ENCODE data around the gene SPNS1.
"Not testable (repeated sequence)": the region's sequence is repeated elsewhere in the genome, so short reads cannot be mapped to it uniquely, and the experiment has no call there.

Gene SPNS1

DNA sequence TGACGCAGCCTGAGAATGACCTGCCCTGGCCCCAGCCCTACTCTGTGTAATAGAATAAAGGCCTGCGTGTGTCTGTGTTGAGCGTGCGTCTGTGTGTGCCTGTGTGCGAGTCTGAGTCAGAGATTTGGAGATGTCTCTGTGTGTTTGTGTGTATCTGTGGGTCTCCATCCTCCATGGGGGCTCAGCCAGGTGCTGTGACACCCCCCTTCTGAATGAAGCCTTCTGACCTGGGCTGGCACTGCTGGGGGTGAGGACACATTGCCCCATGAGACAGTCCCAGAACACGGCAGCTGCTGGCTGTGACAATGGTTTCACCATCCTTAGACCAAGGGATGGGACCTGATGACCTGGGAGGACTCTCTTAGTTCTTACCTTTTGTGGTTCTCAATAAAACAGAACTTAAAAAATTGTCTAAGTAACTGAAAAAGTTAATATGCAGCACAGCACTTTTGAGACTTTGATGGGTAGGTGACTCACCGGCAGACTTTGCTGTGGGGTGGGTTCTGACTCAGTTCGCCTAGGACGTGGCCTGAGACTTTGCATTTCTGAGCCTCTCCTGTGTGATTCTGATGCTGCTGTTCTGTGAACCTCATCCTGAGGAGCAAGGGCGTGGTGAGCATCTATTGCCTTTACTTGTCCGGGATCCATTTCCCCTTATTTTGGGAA lies 15.9 kb downstream of the SPNS1 start:
- no peak for DNase-seq (ENCODE audit: low read depth)

DNA sequence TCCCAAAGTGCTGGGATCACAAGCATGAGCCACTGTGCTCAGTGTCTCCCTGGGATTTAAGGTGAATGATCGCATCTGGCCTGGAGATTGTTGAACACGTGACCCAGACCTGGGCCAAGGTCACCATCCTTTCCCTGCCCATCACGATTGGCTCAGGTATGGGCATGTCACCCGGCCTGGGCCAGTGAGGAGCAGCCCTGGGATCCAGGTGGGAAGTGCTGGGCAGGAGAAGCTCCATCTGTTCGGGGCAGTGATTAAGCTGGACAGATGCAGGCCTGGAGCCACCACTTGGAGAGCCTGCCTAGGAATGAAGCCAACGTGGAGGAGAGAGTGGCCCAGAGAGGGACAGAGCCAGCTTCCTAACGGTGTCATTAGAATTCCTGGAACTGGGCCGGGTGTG lies 17.1 kb downstream of the SPNS1 start:
- no peak for DNase-seq (ENCODE audit: low read depth)

DNA sequence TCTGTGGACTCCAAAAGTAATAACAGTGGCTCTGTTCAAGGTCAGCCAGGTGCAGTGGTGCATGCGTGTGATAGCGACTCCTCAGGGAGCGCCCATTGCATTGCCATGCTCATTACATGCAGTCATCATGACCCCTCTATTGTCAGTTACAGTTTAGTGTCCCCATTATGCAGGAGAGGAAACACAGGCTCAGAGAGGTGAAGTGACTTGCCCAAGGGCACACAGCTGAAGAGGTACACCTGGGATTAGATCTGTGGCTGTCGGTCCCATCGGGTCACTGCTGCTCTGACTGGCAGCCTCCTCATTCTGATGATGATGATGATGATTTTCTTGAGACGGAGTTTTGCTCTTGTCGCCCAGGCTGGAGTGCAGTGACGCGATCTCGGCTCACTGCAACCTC lies 17.9 kb downstream of the SPNS1 start:
- no peak for DNase-seq (ENCODE audit: low read depth)

DNA sequence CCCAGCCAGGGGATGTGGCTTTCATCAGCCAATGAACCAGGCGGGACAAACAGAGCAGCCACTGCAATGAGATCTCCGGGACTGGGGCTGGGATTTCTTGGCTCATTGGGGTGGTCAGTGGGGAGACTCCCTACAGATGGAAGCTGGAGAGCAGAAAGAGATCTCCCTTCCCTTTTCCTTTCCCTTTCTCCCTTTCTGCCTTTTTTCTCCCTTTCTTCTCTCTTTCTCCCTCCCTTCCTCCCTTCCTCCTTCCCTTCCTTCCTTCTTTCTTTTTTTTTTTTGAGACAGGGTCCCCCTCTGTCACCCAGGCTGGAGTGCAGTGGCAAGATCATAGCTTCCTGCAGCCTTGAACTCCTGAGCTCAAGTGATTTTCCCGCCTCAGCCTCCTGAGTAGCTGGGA lies 24.3 kb downstream of the SPNS1 start:
- no peak for DNase-seq (ENCODE audit: low read depth)

DNA sequence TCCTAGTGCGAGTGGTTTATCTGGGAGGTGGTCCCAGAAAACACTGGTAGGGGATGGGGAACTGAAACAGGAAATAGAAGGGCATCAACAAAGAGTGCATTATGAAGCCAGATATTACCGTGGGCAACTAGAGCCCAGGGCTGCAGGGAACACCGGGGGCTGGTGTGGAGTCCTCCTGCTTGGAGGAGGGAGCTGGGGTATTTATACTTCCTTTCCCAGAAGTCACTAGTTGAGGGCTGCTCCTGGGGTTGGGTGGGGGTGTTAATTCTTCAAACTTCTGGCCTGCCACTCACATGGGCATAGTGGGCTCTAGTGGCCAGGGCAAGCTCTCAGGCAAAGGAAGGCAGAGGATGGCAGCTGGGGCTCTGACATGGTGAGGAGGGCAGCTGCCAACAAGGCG lies 25.0 kb downstream of the SPNS1 start:
- no peak for DNase-seq (ENCODE audit: low read depth)

DNA sequence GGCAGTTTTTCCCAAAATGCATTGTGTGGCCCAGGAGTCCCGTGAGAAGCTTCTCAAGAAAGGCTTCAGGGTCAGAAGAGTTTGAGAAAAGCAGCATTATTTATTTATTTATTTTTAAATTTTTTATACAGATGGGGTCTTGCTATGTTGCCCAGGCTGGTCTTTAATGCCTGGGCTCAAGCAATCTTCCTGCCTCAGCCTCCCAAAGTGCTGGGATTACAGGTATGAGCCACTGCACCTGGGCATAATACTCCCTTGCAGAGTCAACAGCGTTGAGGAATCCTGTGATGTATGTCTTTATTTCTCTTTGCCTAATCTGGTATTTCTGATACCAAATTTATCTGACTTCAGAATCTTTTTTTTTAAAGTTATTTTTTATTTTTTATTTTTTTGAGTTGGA lies 25.4 kb downstream of the SPNS1 start:
- no peak for DNase-seq (ENCODE audit: low read depth)

DNA sequence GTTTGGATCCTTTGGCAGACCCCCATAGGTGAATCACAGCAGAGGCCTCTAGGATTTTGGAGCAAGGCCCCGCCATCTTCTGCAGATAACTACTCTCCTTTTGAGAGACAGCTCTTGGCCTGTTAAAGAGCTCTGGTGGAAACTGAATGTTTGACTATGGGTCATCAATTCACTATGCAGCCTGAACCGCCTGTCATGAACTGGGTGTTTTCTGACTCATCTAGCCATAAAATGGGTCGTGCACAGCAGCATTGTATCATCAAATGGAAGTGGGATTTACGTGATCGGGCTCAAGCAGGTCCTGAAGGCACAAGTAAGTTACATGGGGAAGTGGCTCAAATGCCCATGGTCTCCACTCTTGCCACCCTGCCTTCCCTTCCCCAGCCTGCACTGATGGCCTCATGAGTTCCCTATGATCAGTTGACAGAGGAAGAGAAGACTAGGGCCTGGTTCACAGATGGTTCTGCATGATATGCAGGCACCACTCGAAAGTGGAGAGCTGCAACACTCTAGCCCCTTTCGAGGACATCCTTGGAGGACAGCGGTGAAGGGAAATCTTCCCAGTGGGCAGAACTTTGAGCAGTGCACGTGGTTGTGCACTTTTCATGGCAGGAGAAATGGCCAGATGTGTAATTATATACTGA lies 30.0 kb downstream of the SPNS1 start:
- not testable (repeated sequence) for DNase-seq (ENCODE audit: low read depth)

DNA sequence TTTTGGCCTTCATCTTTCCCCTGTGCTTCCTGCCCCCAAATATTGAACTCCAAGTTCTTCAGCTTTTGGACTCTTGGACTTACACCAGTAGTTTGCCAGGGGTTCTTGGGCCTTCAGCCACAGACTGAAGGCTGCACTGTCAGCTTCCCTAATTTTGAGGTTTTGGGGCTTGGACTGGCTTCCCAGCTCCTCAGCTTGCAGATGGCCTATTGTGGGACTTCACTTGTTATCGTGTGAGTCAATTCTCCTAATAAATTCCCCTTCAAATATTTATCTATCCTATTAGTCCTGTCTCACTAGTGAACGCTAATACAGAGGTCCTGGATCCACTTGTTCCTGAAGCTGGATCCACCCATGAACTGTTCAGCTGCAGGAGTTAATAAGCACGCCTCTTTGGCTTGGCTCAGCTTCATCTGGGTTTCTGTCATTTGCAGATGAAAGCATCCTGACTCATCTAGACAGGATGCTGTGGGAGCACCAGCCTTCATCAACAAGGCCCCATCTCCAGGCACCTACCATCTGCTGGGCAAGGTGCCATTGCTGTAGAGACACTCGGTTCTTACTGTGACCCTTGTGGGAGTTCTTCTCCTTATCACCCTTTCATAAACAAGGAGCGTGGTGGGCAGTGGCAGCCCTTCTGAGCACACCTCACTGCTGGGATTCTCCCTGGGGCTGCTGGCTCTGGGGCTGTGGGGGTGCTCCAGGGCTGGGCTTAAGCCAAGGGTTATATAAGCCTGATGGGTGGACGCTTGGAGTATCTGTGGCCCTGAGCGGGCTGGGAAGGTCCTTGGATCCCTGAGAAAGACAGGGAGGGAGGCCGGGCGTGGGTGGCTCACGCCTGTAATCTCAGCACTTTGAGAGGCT lies 33.4 kb downstream of the SPNS1 start:
- no peak for DNase-seq (ENCODE audit: low read depth)

DNA sequence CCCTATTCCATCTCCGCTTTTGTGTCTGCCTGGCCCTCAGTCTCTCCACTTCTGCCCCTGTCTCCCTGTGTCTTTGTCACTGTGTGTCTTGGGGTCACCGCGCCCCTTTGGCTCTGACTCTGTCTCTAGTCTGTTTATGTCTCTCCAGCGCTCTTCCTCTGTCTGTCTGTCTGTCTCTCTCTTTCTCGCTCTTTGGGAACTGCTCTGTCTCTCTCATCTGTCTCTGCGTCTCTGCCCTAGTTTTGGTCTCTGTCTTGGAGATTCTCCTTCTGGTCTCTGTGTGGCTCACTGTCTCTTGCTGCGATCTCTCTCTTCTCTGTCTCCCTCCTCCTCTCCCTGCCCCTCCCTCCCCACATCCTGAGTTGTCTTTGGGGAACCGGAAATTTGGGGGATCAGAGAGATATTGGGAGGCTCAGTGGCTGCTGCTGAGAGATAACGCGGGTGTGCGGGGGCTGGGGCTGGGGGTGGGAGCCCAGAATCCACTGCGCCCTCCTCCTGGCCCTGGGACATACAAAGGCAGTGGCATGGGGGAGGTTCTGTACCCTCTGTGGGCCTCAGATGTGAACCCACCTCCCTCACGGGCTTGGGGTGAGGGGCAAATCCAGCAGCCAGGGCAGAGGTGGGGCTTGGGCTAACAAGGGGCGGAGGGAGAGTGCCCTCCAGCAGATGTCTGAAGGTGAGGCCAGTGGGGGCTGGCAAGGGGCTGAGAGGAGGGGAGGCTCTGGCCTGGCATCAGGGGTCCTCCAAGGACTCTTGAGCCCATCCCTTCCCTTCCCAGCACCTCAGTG lies 34.7 kb downstream of the SPNS1 start:
- DNase-seq (ENCODE audit: low read depth), result no peak

DNA sequence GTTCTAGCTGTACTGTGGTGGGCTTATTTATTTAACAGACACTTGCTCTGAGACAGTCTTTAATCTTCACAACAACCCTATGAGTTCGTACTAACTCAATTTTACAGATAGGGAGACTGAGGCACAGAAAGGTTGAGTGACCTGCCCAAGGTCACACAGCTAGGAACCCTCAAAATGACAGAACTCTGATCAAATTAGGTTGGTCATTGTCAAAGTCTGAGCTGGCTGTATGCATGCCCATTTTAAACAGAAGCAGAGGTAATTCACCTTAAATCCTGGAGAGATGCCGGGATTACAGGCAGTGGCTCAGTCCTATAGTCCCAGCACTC lies 35.2 kb downstream of the SPNS1 start:
- DNase-seq (ENCODE audit: low read depth), result no peak

DNA sequence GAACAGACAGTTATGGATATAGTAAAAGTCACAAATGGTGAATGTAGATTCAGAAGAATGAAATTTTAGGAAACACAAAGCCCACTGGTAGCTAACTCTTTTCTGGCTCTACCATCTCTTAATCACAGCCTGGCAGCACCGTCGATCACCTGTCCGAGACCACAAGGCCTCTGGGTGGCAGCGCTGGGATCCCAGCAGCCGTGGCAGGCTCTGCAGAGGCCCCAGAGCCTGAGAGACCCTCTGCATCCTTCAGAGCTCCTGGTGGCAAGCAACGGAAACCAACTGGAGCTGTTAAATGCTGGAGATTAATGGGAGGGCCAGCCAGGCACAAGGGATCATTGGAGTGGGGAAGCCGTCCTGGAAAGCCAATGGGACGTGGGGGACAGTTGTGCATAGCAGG lies 36.5 kb downstream of the SPNS1 start:
- no peak for DNase-seq (ENCODE audit: low read depth)

DNA sequence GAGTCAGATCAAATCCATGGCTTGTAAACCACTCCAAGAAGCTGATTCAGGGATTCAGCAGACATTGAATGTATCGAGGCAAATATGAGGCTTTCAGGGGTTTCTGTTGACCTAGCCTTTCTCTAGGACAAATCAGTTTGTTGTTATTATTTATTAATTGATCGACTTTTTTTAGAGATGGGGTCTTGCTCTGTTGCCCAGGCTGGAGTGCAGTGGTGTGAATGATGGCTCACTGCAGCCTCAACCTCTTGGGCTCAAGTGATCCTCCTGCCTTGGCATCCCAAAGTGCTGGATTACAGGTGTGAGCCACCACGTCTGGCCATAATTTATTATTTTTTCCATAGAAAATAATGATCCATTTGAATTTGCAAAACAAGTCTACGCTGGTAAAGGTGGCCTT lies 37.3 kb downstream of the SPNS1 start:
- DNase-seq (ENCODE audit: low read depth), result no peak

DNA sequence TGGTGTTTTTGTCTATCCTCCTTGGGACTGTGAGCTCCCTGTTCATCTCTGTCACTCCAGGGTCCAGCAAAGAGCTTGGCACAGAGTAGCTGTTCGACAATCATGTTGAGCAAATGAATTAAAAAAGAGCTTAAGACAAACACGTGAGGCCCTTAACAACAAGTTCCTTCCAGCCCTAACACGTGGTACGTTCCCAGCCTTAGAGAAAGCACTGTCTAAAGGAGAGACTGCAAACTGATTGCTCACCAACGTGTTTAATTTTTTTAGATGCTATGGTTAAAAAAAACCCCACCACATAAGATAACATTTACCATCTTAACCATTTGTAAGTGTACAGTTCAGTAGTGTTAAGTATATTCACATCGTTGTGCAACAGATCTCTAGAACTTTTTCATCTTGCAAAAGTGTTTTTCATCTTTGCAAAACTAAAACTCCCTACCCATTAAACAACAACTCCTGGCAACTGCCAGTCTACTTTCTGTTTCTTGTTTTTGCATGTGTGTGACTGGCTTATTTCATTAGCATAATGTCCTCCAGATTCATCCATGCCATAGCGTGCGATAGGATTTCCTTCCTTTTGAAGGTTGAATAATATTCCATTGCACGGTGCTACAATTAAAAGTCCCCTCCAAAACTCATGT lies 38.5 kb downstream of the SPNS1 start:
- no peak for DNase-seq (ENCODE audit: low read depth)

DNA sequence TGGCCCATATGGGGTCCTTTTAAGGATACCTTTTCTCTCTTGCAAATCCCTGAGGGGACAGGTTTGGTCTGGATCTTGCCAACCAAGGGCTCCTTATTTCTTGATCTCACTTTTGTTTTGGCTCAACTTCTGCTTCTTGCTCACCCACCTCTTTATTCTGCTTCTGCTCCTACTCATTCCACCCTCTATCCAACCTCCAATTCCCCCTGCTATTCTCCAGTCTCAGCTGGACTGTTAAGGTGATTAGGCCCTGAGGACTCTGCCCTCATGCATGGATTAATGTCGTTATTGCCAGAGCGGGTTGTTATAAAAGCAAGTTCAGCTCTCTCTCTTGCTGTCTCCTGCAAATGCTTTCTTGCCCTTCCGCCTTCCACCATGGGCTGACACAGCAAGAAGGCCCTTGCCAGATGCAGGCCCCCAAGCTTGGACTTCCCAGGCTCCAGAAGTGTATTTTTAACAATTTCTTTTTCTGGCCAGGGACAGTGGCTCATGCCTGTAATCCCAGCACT lies 40.0 kb downstream of the SPNS1 start:
- no peak for DNase-seq (ENCODE audit: low read depth)

DNA sequence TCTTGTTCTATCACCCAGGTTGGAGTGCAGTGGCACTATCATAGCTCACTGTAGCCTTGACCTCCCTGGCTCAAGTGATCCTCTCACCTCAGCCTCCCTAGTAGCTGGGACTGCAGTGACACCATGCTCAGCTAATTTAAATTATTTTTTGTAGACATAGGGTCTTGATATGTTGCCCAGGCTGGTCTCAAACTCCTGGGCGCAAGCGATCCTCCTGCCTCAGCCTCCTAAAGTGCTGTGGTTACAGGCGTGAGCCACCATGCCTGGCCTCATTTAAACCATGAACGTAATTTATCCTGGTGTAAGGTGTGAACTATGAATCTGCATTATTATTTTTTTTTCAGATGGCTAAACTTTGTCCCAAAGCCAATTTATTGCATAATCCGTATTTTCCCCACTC lies 47.6 kb downstream of the SPNS1 start:
- DNase-seq (ENCODE audit: low read depth), result no peak

DNA sequence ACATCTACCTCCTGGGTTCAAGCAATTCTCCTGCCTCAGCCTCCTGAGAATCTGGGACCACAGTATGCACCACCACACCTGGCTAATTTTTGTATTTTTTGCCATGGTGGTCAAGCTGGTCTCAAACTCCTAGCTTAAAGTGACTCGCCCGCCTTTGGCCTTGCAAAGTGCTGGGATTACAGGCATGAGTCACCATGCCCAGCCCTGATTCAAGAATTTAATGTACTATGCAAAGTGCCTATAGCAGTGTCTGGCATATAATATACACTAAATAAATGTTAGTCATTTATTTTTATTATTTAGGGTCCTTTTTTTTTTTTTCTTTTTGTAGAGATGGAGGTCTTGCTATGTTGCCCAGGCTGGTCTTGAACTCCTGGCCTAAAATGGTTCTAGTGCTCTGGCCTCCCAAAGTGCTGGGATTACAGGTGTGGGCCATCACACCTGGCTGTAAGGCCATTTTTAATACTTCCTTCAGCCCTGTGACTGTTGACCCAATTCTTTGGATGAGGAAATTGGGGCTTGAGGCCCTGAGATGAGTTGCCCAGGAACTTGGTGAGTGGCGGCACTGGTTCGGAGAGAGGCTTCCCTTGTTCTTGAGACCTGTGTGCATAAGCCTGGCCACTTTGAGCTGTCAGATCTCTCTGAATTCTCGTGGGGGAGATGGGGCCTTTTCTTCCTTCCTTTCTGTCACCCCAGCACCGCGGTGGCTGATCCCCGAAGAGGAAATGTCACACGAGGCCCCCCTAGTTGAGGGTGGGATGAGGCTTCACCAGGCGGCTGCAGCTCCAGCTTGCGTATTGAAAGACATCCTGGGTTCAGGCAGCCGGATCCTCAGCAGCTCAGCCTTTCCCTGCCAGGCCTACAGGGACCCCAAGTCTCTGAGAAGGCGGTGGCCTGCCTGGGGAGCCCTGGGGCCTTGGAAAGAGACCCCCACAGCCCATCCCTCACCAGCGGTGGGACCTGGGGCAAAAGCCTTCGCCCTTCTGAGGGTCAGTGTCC lies 49.0 kb downstream of the SPNS1 start:
- no peak for DNase-seq (ENCODE audit: low read depth)

DNA sequence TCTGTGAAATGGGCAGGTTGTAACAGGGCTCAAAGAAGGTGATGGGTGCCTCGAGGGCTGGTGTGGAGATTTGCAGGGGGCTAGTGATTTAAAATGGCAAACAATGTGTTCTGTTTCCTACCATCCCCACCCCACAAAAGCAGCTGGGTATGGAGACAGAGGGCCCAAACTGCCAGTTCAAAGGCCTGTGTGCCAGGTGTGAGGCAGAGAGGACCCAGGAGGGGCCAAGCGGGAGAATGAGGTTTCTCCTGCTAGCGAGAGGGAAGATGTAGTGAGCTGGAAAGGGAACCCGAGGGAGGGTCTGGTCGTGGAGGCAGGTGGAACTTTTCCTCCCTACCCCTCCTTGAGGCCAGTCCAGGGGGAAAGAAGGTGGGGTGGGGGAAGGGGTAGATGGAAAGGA lies 49.7 kb downstream of the SPNS1 start:
- DNase-seq (ENCODE audit: low read depth), result no peak

DNA sequence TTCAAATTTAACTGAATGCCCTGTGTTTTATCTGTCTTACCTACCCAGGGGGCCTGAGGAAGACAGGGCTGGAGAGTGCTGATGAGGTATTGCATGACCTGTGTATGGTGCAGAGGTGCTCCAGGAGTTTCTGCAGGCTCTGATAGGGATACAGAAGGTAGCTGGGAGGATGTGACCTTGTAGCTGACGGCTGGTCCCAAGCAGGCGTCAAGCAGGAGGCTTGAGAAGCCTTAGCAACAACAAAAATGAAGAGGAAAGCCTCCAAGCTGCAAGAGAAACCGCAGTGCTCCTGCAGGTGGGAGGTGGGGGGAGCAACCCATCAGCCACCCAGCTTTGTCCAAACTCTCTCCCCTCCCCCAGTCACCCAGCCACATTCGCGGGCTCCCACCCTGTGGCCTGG lies 50.6 kb downstream of the SPNS1 start:
- DNase-seq (ENCODE audit: low read depth), result no peak

DNA sequence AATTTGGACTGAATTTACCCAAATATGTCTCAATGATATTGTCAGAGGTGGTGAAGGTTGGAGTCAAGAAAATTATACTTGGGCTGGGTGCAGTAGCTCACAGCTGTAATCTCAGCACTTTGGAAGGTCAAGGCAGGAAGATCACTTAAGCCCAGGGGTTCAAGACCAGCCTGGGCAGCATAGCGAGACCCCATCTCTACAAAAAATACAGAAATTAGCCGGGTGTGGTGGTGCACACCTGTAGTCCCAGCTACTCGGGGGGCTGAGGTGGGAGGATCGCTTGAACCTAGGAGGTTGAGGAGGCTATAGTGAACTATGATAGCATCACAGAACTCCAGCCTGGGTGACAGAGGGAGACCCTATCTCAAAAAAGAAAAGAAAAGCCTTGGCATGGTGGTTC lies 51.2 kb downstream of the SPNS1 start:
- no peak for DNase-seq (ENCODE audit: low read depth)

DNA sequence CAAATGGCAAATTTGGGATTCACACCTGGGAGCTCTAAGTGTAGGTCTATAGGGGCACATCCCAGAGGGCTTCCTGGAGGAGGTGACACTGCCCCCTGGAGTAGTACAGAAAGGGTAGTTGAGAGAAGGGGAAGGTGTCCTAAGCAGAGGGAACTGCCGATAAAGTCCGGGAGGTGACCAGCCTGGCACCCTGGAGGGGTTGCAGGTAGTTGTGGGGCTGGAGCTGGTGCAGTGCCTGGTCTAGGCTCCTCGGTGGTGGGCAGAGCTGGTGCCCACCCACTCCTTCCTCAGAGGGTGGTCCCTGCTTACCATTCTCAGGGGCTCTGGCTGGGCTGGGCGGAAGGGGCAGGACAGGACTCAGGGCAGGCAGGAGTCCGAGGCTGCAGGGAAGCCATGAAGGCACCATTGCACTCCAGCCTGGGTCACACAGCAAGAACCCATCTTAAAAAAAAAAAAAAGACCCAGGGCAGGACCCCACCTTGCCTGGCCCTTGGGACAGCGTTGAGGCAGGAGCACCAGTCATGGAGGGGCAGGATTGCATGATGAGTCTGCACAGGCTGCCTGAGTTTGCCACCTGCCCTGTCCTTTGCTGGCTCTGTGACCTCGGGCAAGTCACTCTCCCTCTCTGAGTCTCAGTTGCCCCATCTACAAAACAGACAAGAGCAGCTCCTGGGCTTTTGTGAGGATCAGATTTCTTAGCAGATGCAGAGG lies 54.0 kb downstream of the SPNS1 start:
- no peak for DNase-seq (ENCODE audit: low read depth)
